ENCODE measurements around the gene COL5A2.

DNA sequence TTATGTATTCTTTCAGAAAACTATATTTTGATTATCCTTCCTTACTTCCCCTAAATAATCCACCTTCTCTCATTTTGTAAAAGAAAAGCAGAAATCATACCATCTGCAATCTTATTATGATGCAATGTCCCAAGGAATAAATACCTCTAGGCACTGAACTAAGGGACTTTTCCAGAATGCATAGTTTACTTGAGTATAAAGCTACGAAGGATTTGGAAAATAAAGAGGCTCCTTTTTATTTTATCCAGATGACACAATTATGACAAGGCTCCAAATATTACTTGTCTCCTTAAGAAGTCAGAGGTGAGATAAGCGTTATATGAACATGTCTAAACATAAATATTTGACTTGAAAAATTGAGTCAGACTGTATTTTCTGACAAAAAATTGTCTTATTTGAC is 133.2 kb downstream of the COL5A2 start:
- TF ChIP-seq, protein P1, sequence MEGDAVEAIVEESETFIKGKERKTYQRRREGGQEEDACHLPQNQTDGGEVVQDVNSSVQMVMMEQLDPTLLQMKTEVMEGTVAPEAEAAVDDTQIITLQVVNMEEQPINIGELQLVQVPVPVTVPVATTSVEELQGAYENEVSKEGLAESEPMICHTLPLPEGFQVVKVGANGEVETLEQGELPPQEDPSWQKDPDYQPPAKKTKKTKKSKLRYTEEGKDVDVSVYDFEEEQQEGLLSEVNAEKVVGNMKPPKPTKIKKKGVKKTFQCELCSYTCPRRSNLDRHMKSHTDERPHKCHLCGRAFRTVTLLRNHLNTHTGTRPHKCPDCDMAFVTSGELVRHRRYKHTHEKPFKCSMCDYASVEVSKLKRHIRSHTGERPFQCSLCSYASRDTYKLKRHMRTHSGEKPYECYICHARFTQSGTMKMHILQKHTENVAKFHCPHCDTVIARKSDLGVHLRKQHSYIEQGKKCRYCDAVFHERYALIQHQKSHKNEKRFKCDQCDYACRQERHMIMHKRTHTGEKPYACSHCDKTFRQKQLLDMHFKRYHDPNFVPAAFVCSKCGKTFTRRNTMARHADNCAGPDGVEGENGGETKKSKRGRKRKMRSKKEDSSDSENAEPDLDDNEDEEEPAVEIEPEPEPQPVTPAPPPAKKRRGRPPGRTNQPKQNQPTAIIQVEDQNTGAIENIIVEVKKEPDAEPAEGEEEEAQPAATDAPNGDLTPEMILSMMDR (IDR thresholded peaks at IDR 0.05): no peak
- TF ChIP-seq POLR2A (IDR thresholded peaks at IDR 0.05): no peak

Data from adrenal gland (tissue), 5 donors.